NCI-H2196 (cell line): Measurements from ENCODE around the gene KCNMA1.

Experiments used
- DNase-seq: peaks from one replicate; lab custom pipeline; 2025; ENCODE audit not compliant: unreplicated experiment; lab: John Stamatoyannopoulos, UW

Gene KCNMA1

DNA sequence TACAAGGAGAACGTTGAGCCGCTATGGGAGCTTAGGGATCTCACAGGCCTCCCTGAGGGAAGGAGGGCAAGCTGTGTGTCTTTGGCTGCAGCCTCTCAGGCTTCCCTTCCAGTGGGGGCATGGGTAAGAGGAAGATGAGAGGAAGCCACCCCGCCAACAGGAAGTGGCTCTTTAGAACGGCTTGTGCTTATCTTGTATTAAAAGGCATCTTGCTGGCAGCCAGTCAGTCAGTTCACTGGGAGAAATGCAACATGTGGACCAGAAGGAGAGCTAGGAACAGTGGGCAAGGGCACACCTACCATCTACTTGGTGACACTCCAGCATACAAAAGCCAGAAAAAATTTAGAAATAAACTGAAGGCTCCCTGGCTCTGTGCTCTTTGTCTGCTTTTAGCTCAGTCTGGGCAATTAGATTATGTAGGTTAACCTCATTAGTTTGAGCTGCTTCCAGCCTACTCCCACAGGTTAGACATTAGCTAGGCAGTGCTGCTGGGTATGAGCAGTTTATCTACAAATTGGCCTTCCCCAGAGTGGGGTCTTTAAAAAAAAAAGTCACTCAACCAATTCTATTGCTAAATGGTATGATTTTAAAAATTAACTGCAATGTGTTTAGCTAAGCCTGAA lies 595.9 kb downstream of the KCNMA1 start:
- DNase-seq: no peak

DNA sequence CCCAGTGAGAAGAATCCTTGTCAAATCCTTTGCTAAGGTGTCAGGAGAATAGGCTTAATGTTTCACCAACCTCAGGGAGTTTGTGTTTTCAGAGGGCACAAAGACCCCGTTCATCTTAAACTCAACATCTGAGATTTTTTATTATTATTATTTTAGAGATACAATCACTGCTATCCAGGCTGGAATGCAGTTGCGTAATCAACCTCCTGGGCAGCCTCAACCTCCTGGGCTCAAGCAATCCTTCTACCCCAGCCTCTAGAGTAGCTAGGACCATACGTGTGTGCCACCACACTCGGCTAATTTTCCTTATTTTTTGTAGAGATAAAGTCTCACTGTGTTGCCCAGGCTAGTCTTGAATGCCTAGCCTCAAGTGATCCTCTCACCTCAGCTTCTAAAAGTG lies 599.2 kb downstream of the KCNMA1 start:
- no peak for DNase-seq

- no peak for DNase-seq
Observed at GRCh38 chr10:77037735-77038403, 599.7 kb downstream of the KCNMA1 start.

DNA sequence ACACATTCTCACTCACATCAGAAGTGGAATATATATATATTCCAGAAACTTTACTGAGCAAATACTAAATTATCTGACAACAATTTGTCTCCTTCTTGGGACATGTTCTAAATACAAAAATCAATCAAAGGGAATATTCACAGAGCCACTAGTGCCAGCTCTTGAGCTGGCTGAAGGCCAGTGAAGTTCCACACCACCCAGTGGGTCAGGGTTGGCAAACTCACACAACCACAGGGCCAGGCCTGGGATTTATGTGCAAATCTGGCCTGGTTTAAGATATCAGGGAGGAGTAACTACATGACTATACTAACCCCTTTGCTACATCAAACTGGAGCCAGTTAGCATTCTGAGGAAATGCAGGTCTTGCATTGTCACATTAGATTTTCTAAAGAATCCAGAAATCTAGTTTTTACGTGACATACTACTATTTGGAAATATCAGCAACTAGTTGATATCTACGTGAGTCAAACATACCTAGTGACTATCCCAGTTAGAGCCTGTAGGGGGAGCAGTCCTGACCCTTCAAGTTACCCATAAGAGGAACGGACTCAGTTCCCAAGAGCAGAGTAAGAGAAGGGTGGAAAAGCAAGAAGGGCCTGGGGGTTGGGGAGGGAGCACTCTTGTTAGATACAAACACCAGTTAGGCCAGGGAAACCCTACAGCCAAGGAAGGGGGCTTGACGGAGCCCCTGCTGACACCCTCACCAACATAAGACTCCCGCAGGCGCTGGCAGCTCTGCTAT lies 600.4 kb downstream of the KCNMA1 start:
- DNase-seq: no peak

GRCh38 chr10:77036276-77036675 lies 601.3 kb downstream of the KCNMA1 start:
- no peak for DNase-seq

- DNase-seq: no peak
Observed at GRCh38 chr10:77034795-77035194, 602.8 kb downstream of the KCNMA1 start.

DNA sequence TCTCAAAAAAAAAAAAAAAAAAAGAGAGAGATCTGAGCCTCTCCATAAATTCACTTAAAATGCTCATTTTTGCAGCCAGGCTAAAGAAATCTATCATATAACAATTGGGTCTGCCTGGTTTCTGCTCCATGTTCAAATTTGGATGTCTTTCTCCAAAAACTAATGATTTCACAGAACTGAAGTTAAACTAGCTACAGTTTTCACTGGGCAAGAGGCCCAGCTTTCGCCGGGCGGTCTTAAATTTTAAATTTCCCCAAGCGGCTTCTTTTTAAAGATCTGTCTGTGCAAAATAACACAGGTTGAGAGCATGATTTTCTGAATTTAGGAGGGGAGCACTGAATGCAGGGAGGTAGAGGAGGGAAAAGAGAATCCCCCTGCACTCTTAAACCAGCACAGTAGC lies 603.4 kb downstream of the KCNMA1 start:
- no peak for DNase-seq

DNA sequence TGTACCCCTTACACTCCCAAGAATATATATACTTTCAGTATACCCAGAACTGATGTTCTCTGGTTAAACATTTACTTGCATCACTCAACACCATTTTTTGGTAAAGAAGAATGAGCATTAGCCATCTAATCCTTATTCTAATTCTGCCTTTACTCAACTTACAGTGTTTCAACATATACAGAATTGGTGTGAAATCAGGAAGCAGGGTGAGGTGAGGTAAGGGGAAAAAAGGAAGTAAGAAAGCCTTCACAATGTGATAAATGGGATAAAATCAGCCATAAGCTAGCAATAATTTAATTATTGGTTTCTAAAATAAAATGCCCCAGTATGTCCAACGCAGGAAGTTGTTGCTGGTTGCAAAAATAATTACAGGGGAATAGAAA lies 605.4 kb downstream of the KCNMA1 start:
- DNase-seq: no peak

- no peak for DNase-seq
Observed at GRCh38 chr10:77031531-77032187, 605.9 kb downstream of the KCNMA1 start.

DNA sequence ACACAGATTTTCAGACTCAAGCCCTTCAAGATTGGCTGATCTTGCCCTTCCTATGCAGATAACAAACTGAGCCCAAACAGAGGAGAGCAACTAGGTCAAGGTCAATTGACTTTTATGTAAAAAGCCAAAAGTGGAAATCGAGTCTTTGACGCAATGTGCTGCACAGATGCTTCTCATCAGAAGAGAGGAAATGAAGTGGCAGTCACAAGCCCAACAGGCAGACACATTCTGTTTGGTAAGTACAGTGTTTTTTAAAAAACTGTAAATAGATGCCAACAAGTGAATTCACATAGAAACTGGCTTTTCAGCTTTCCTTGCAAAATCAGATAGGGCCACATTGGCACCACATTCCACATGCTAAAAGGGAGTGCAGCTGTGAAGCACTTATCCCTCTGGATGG lies 606.6 kb downstream of the KCNMA1 start:
- no peak for DNase-seq

- DNase-seq: no peak
Observed at GRCh38 chr10:77029777-77030717, 607.6 kb downstream of the KCNMA1 start.

- no peak for DNase-seq
Observed at GRCh38 chr10:77028042-77028441, 609.6 kb downstream of the KCNMA1 start.

- DNase-seq: no peak
Observed at GRCh38 chr10:77027576-77027975, 610.0 kb downstream of the KCNMA1 start.

- no peak for DNase-seq
Observed at GRCh38 chr10:77027141-77027540, 610.5 kb downstream of the KCNMA1 start.

- DNase-seq: no peak
Observed at GRCh38 chr10:77026148-77026547, 611.5 kb downstream of the KCNMA1 start.

- no peak for DNase-seq
Observed at GRCh38 chr10:77024461-77024860, 613.1 kb downstream of the KCNMA1 start.

DNA sequence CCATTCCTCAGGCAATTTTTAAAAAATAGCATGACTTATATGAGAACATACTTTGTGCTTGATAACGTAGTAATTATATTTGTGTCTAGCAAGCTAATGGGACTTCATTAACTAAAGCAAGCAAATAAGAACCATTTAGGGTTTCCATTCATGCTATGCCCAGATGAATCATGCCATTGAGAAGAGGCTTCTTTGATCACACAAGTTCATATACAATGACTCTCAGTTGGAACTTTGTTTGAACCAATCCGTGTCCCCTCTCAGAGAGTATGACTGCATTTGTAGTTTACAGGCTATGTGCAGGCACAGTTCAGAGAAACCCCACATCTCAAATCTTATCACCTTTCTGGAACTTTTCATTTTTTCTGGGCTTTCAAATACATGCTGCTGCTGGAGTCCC lies 614.2 kb downstream of the KCNMA1 start:
- no peak for DNase-seq

DNA sequence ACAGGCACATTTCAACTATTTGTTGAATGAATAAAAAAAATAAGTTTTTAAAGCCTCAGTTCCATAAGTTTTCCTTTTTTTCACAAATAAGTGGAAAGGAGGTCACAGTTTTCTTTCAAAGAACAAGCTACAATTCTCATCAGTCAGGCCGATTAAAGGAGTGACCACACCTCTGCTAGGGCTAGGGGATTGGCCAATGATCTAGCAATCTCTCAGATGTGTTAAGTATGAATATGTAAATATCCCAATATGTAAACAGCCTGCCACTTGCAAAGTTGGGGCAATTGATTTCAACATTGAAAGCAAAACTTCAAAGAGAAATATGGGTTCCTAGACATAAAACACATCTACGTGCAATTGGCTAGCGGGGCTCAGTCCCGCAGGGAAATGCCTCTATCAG lies 614.9 kb downstream of the KCNMA1 start:
- no peak for DNase-seq

DNA sequence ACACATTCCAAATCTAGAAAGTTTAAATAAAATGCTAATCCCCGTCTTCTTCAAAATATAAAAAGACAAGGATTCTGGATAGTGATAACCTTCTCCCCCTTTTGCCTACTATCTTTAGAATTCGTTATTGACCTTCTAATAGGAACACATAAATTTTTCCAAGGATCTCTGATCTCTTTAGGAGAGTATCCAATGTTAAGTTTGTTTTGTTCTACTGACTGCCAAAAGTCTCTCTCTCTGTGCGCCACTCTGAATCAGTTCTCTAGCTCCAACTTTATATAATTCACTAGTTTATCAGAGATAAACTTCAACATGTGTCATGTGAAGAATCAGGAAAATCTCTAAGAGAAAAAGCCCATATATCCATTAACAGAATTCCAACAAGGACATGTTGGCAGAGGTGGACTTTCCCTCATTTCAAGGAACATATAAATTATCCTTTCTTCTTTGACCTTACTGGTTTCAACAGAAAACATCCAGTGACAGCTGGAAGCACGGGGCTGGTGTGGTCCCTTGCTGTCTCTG lies 615.6 kb downstream of the KCNMA1 start:
- no peak for DNase-seq

- DNase-seq: no peak
Observed at GRCh38 chr10:77020426-77021040, 617.1 kb downstream of the KCNMA1 start.
